Sigmoid colon (tissue), 7 donors: ENCODE results near the gene RSRC2. TPM values are rescaled to one million over a fixed set of nuclear protein-coding genes. Genes with fewer than 3 reads are reported as not detected.

Source experiments
- DNase-seq: peaks from one replicate; pipeline ENCODE4 v3.0.0-alpha.2; 2019
- H3K27ac ChIP-seq, 4 donors: fragments of 200-600 bp; sonication (generic); one replicate each; pipeline ENCODE4 v1.5.1; 2016 to 2019; ENCODE audit warnings: mild to moderate bottlenecking in 1 of 4
- H3K27me3 ChIP-seq, 3 donors: fragments of 200-600 bp; sonication (generic); one replicate each; pipeline ENCODE4 v1.5.1; 2019; ENCODE audit warnings: mild to moderate bottlenecking in 1 of 3
- H3K36me3 ChIP-seq, 4 donors: fragments of 200-600 bp; sonication (generic); one replicate each; pipeline ENCODE4 v1.5.1; 2016 to 2019
- H3K4me1 ChIP-seq, 4 donors: fragments of 200-600 bp; sonication (generic); one replicate each; pipeline ENCODE4 v1.5.1; 2017 to 2019
- H3K4me3 ChIP-seq, 4 donors: fragments of 200-600 bp; sonication (generic); one replicate each; pipeline ENCODE4 v1.5.1; 2017 to 2019; ENCODE audit warnings: mild to moderate bottlenecking in 2 of 4, moderate library complexity in 1 of 4
- H3K9me3 ChIP-seq, 4 donors: fragments of 200-600 bp in 3 of 4; sonication (generic) in 3 of 4; one replicate each; pipeline versions ENCODE4 v1.5.1 to v1.6.1; 2013 to 2019
- EP300 ChIP-seq, 4 donors: sonication (generic); formaldehyde crosslinking; IDR thresholded peaks; one replicate each; pipeline ENCODE4 v1.6.1; 2017; ENCODE audit warnings: antibody characterized with exemption in 4 of 4
- POLR2A ChIP-seq, 2 donors: fragments of 450-650 bp; IDR thresholded peaks; one replicate each; pipeline ENCODE4 v1.6.1; 2016; ENCODE audit warnings: antibody characterized with exemption in 2 of 2, mild to moderate bottlenecking in 2 of 2, moderate library complexity in 2 of 2
- POLR2AphosphoS5 ChIP-seq, 4 donors: sonication (generic); formaldehyde crosslinking; IDR thresholded peaks; one replicate each; pipeline ENCODE4 v1.6.1; 2017; ENCODE audit warnings: antibody characterized with exemption in 4 of 4
- WGBS, 2 donors: extraction: QIAGEN DNeasy Blood & Tissue Kit; methylation state at CpG; one replicate each; pipeline ENCODE4 v1.1.7; 2013; 5-methylcytosine and 5-hydroxymethylcytosine counted together
- intact Hi-C: fragments of 100-400 bp; cut with DNase I; formaldehyde crosslinking; loops from one replicate; pipeline ENCODE4 v1.15.1; 2023
- polyA plus RNA-seq, 3 donors: library from polyadenylated mRNA; stranded (reverse); fragments of 200-250 nt; gene quantifications; one replicate each; pipeline ENCODE4 v1.2.3, GENCODE V29; 2013
- total RNA-seq, 4 donors: library from RNA; depleted of rRNA; stranded (reverse); fragments of >200 nt; gene quantifications; one replicate each; pipeline ENCODE4 v1.1.0, GENCODE V29; 2016
- TF ChIP-seq, protein P1 (sequence below), 4 experiments: fragments of 450-650 bp in 3 of 4; fragments of 200-600 bp in 1 of 4; IDR thresholded peaks; one replicate each; pipeline ENCODE4 v1.5.1; 2016 to 2019; ENCODE audit warnings: antibody characterized with exemption in 4 of 4, mild to moderate bottlenecking in 3 of 4, moderate library complexity in 2 of 4
- donor health status: healthy with polysubstance abuse.
- donor health status: Bipolar disorder and iron deficiency.
- donor health status: healthy.

The RSRC2 gene
- total and polyA plus RNA-seq, 7 donors: 38.4 to 79.9 (median 60.9) TPM

GRCh38 chr12:122563361-122563760 is 36.6 kb upstream of the RSRC2 start:
- TF ChIP-seq POLR2AphosphoS5 (IDR thresholded peaks at IDR 0.05) (no peak), POLR2A (IDR thresholded peaks at IDR 0.05) (no peak), EP300 (IDR thresholded peaks at IDR 0.05) (no peak)
- TF ChIP-seq, protein P1, sequence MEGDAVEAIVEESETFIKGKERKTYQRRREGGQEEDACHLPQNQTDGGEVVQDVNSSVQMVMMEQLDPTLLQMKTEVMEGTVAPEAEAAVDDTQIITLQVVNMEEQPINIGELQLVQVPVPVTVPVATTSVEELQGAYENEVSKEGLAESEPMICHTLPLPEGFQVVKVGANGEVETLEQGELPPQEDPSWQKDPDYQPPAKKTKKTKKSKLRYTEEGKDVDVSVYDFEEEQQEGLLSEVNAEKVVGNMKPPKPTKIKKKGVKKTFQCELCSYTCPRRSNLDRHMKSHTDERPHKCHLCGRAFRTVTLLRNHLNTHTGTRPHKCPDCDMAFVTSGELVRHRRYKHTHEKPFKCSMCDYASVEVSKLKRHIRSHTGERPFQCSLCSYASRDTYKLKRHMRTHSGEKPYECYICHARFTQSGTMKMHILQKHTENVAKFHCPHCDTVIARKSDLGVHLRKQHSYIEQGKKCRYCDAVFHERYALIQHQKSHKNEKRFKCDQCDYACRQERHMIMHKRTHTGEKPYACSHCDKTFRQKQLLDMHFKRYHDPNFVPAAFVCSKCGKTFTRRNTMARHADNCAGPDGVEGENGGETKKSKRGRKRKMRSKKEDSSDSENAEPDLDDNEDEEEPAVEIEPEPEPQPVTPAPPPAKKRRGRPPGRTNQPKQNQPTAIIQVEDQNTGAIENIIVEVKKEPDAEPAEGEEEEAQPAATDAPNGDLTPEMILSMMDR (IDR thresholded peaks at IDR 0.05): no peak
- intact Hi-C loops: no loop called here

GRCh38 chr12:122560138-122560537 is 33.4 kb upstream of the RSRC2 start:
- peaks cover 0 to 4% (median 0%) of the 10 kb centered on the region in 4 donors for H3K36me3 ChIP-seq

More at GRCh38 chr12:122563361-122563760, 36.6 kb upstream of the RSRC2 start:
- 97 to 99% methylated on average over 4 of the region's 4 CpGs for WGBS, 2 donors
- Histone ChIP-seq H3K27ac (no peak overlapping the region), H3K36me3 (peaks cover 0 to 6% (median 0%) of the 10 kb centered on the region in 4 donors), H3K9me3 (no peaks in the 10 kb centered on the region), H3K27me3 (no peaks in the 10 kb centered on the region), H3K4me3 (no peak overlapping the region), H3K4me1 (no peaks in the 10 kb centered on the region)
- DNase-seq: no peak

GRCh38 chr12:122558745-122559641 is 32.3 kb upstream of the RSRC2 start:
- Histone ChIP-seq H3K4me1 (no peaks in the 10 kb centered on the region), H3K36me3 (peaks cover 0 to 4% (median 0%) of the 10 kb centered on the region in 4 donors), H3K27ac (no peak overlapping the region), H3K9me3 (no peaks in the 10 kb centered on the region), H3K4me3 (no peak overlapping the region), H3K27me3 (no peaks in the 10 kb centered on the region)
- TF ChIP-seq POLR2AphosphoS5 (IDR thresholded peaks at IDR 0.05) (no peak), POLR2A (IDR thresholded peaks at IDR 0.05) (no peak), EP300 (IDR thresholded peaks at IDR 0.05) (no peak)
- TF ChIP-seq, protein P1 (IDR thresholded peaks at IDR 0.05): no peak
- 91 to 96% methylated on average over 16 of the region's 16 CpGs for WGBS, 2 donors
- DNase-seq: no peak
- intact Hi-C loops: no loop called here

More at GRCh38 chr12:122560138-122560537, 33.4 kb upstream of the RSRC2 start:
- WGBS, 2 donors: 91 to 96% methylated on average over 3 of the region's 3 CpGs
- Histone ChIP-seq H3K9me3 (no peaks in the 10 kb centered on the region), H3K4me3 (no peak overlapping the region), H3K27me3 (no peaks in the 10 kb centered on the region), H3K4me1 (no peaks in the 10 kb centered on the region), H3K27ac (no peak overlapping the region)
- DNase-seq: no peak
- no peak for TF ChIP-seq POLR2AphosphoS5 (IDR thresholded peaks at IDR 0.05)
- TF ChIP-seq POLR2A (IDR thresholded peaks at IDR 0.05): no peak
- TF ChIP-seq, protein P1 (IDR thresholded peaks at IDR 0.05): no peak
- TF ChIP-seq EP300 (IDR thresholded peaks at IDR 0.05): no peak
- intact Hi-C loops: no loop called here

GRCh38 chr12:122547330-122547729 is 20.6 kb upstream of the RSRC2 start:
- Histone ChIP-seq H3K27ac (no peak overlapping the region), H3K4me3 (no peak overlapping the region), H3K4me1 (no peaks in the 10 kb centered on the region), H3K27me3 (no peaks in the 10 kb centered on the region), H3K36me3 (peaks cover 0 to 42% (median 4%) of the 10 kb centered on the region in 4 donors), H3K9me3 (no peaks in the 10 kb centered on the region)
- TF ChIP-seq, protein P1 (IDR thresholded peaks at IDR 0.05): no peak
- TF ChIP-seq POLR2A (IDR thresholded peaks at IDR 0.05): no peak
- TF ChIP-seq POLR2AphosphoS5 (IDR thresholded peaks at IDR 0.05): no peak
- TF ChIP-seq EP300 (IDR thresholded peaks at IDR 0.05): no peak
- WGBS, 2 donors: 80 to 87% methylated on average over 5 of the region's 5 CpGs
- intact Hi-C loops: no loop called here
- DNase-seq: no peak
